NCI-H524 treated with DMSO at 0.1 percent for 48 hours (cell line): Measurements from ENCODE around the gene EPHA4.
"Not testable (repeated sequence)": the region's sequence is repeated elsewhere in the genome, so short reads cannot be mapped to it uniquely, and the experiment has no call there.

Experiments
- DNase-seq: peaks from one replicate; lab custom pipeline; 2025; lab: John Stamatoyannopoulos, UW

Gene EPHA4

DNA sequence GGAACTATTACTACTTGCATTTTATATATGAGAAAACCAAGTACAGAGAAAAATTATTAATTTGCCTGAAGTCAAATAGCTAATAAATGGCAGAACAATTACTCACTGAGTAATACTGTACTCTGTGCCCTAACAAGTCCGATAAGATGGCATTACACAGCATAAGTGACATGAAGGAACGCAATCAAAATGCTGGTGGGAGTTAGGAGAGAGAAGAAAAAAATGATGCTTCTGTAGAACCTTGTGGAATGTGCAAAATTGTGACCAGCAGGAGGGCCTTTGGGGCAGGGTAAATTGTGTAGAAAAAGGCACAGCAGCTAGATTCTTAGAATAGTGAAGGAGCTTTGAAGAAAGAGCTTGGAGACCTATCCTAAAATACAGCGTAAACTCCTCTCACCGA lies 32.9 kb downstream of the EPHA4 start:
- DNase-seq, result no peak

DNA sequence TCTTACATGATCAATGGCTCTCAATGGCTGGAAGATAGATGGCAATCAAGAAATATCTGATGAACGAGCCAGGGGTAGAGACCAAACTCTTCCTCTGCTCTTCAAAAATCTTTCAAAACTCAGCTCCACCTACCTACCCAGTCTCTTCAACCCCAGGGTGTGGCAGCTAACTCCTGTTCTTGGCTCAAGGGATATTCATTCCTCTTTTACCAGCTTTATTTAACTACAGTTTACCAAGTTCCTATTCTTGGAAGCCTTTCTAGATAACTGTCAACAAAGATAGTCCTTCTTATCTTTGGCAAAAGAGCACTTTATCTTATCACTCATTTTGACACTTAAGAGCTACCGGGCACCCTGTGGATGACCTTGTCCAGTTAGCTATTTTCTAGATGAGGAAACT lies 36.3 kb downstream of the EPHA4 start:
- no peak for DNase-seq

DNA sequence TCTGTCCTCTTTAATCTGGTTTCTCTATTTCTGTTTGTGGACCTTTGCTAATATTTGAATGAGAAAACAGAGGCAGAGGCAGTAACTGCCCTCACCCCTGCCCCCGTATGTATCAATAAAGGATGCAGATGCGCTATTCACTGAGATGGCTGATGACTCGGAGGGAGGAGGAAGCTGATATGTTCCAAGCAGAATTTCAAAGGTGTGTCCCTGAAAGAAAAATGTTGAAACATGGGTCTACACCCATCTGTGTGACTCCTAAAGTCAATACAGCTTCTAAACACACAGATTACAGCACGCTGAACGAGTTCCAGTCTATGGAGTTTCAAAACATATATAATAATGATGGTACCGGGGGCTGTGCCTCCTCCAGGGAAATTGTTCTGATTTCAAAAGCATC lies 38.8 kb downstream of the EPHA4 start:
- no peak for DNase-seq

DNA sequence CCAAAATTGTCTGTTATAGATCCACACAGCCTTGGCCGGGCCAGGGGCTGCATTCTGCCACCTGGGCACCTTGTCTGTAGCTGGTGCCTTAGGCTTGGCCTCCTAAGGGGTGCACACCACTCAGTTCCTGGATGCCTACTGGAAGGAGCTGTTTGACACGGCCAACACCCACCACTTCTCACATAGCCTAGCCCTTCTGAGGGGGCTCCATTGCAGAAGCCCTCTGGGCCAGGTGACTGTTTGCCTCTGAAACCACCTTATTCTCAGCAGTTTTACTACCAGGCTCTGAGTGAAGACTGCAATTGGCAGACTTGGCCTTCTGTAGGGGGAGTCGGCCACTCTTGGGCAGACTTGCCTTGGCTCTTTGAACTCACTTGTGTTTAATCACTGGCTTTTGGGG lies 39.5 kb downstream of the EPHA4 start:
- DNase-seq, result no peak

- DNase-seq, result no peak
Measured at GRCh38 chr2:221530653-221531037, 41.5 kb downstream of the EPHA4 start.

GRCh38 chr2:221529943-221530652 lies 42.0 kb downstream of the EPHA4 start:
- DNase-seq, result no peak

GRCh38 chr2:221529177-221529942 lies 42.7 kb downstream of the EPHA4 start:
- no peak for DNase-seq

- no peak for DNase-seq
Measured at GRCh38 chr2:221527776-221528309, 44.3 kb downstream of the EPHA4 start.

DNA sequence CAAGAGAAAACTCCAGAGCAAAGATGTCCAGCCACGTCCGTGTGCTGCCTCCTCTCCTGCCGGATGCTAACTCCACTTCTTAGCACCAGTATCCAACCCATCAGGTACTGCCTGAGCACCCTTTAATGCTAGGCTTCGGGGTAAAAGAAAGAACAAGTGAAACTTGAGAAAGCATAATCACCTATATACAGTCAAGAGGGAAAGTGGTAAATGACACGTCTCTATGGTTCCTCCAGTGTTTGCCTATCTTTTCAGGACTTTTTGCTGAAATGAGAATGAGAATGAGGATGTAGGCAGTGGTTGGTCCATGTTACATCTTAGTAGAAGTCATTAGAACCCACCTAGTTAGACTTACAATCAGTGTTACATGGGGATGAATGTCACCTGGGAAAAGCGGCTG lies 47.9 kb downstream of the EPHA4 start:
- no peak for DNase-seq

GRCh38 chr2:221521233-221521845 lies 50.8 kb downstream of the EPHA4 start:
- DNase-seq, result no peak

- DNase-seq, result no peak
Measured at GRCh38 chr2:221518935-221519625, 53.0 kb downstream of the EPHA4 start.

- no peak for DNase-seq
Measured at GRCh38 chr2:221518201-221518934, 53.7 kb downstream of the EPHA4 start.

GRCh38 chr2:221517696-221518151 lies 54.4 kb downstream of the EPHA4 start:
- no peak for DNase-seq

DNA sequence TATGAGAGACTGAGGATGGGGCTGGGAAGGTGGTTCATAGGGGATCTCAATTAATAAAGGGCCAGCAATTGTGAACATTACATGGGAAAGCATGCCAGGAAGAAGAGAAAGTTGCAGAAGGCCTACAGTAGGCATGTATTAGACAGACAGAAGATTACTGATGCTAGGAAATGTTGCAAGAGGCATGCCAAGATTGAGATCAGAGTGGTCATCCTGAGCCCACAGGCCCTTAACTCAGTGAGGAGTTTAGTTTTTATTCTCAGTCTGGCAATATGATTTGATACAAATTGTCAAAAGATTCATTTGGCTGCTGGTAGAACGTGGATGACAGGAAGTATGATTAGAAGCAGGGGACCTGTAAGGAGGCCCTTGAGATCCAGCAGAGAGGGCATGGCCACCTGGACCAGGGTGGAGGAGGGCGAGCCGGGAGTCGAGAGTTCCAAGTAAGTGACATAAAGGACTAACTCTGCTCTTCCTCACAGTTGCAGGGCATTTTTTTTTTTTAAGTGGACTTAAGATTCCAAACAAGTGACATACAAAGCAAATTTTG lies 54.9 kb downstream of the EPHA4 start:
- no peak for DNase-seq

DNA sequence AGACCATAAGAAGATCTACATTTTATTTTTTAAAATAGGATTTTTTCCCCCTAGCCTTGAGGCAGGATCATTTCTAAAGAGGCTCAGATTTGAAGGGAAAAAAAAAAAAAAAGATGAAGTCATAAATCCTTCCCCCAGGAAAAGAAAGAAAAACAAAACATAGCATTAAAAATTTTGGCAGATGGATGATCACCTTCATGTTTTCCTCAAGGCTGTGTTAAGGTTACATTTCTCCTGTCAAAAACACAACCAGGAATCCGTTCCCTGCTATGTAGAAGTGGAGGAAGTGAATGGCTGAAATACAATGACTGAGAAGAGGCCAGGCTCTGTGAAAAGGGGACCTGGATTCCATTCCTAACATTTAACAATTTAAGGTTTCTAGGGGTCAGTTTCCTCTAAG lies 56.2 kb downstream of the EPHA4 start:
- no peak for DNase-seq

DNA sequence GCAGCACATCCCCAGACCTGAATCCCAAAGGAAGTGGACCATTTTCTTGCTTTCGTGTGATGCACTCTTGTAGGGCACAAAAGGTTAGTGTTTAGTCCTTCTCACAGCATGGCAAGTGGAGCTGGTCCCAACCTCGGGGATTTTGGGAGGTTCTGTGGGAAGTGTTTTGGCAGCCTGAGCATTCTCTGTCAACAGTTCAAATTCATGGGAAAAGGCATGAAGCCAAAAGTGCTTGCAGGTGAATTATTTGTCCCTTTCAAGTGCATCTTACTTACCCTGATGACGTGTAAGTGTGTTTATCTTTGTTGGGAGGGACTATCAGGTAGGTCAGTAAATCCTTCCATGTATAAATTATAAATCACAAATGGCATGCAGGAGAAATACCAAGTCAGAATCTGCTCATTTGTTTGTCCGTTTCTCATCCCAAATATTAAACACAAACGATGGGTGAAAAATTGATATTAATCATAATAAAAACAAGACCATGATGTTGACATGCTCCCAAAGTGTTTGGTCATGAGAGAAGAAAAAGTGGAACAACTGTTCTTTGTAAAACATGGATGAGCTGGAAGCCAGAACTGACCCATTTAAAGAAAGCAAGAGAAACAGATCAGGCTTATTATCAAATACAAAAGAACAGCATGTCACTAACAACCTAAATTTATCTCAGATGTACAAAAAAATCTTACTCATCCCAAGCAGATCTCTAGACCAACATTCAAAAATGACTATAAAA lies 57.6 kb downstream of the EPHA4 start:
- no peak for DNase-seq

DNA sequence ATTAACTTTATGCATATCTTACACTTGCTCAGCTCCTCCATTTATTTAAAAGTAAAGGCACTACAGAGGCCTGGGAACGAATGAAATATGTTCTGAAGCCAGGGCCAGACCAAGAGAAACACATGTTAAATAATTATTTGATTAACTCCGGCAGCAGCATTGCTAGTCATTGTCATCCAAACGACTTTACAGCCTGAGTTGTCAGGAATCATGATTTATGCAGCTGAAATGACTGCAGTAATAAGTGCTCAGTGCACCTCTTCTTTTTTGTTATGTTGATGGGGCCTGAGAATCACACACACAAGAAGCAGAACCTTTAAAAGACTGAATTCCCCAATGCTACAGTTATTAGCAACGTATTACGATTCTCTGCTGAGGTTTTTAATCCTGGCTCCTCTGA lies 58.9 kb downstream of the EPHA4 start:
- no peak for DNase-seq

DNA sequence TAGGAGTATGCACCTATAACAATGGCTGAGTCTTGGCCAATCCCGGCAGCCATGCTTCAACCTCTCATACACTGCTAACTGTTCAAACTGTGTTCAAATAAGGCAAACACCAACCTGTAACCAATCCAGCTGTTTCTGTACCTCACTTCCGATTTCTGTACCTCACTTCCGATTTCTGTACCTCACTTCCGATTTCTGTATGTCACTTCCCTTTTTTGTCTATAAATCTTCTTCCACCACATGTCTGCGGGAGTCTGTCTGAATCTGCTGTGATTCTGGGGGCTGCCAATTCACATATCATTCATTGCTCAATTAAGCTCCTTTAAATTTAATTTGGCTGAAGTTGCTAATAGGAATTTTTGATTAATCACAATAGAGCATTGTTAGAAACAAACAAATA lies 60.8 kb downstream of the EPHA4 start:
- not testable (repeated sequence) for DNase-seq

- DNase-seq, result no peak
Measured at GRCh38 chr2:221506469-221506868, 65.6 kb downstream of the EPHA4 start.

GRCh38 chr2:221505605-221506004 lies 66.5 kb downstream of the EPHA4 start:
- DNase-seq, result no peak

- DNase-seq, result no peak
Measured at GRCh38 chr2:221504905-221505304, 67.2 kb downstream of the EPHA4 start.
